AG10803 (cell line): ENCODE data around the gene CTTNBP2.

Experiments used
- DNase-seq: peaks from one replicate; pipeline ENCODE4 v3.0.0; 2010; ENCODE audit warnings: low read depth
- H3K4me3 ChIP-seq: 2 replicates; pipeline ENCODE4 v1.5.1; 2011; ENCODE audit warnings: mild to moderate bottlenecking, low read length, control low read depth
- TF ChIP-seq, protein P1 (sequence below): conservative IDR thresholded peaks from 2 replicates; pipeline ENCODE4 v1.5.1; 2011; ENCODE audit warnings: mild to moderate bottlenecking, low read length, control low read depth, inconsistent platforms

The CTTNBP2 gene

DNA sequence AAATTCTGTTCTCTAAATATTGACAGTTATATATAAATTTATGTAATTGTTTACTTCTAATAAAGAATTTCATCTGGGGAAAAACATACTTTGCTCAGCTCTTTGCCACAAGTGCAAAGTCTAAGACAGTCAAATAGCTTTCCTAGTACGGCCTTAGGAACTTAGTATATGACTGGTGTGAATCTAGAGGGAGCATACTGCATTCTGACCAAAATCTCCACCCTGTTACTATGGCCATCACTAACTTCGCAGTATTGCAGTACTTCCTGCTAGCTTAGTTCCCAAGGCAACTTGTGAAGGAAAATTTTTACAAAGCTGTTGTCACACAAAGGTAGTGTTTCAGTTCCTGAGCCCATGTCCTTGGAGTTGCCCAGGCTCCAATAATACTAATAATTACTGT lies 211.9 kb downstream of the CTTNBP2 start:
- TF ChIP-seq, protein P1, sequence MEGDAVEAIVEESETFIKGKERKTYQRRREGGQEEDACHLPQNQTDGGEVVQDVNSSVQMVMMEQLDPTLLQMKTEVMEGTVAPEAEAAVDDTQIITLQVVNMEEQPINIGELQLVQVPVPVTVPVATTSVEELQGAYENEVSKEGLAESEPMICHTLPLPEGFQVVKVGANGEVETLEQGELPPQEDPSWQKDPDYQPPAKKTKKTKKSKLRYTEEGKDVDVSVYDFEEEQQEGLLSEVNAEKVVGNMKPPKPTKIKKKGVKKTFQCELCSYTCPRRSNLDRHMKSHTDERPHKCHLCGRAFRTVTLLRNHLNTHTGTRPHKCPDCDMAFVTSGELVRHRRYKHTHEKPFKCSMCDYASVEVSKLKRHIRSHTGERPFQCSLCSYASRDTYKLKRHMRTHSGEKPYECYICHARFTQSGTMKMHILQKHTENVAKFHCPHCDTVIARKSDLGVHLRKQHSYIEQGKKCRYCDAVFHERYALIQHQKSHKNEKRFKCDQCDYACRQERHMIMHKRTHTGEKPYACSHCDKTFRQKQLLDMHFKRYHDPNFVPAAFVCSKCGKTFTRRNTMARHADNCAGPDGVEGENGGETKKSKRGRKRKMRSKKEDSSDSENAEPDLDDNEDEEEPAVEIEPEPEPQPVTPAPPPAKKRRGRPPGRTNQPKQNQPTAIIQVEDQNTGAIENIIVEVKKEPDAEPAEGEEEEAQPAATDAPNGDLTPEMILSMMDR, result no peak
- H3K4me3 ChIP-seq, result no peak overlapping the region
- no peak for DNase-seq
